Activated T-cell treated with anti-CD3 and anti-CD28 coated beads, Interleukin-2, amount 50 U/mL, for 24 hours (primary cell): ENCODE data around the gene RYR2.
"Not testable (repeated sequence)": the region's sequence is repeated elsewhere in the genome, so short reads cannot be mapped to it uniquely, and the experiment has no call there.

Experiments
- DNase-seq: peaks from one replicate; pipeline ENCODE4 v3.0.0-alpha.2; 2020
- H3K27ac Mint-ChIP-seq: 2 replicates; pipeline ENCODE4 v1.8.0; 2020; ENCODE audit warnings: mild to moderate bottlenecking, mixed read lengths
- H3K27me3 Mint-ChIP-seq: 2 replicates; pipeline ENCODE4 v1.8.0; 2020; ENCODE audit warnings: mixed read lengths
- H3K36me3 Mint-ChIP-seq: 2 replicates; pipeline ENCODE4 v1.8.0; 2020; ENCODE audit warnings: low read depth, mixed read lengths
- H3K4me1 Mint-ChIP-seq: 2 replicates; pipeline ENCODE4 v1.8.0; 2020; ENCODE audit warnings: low read depth, mixed read lengths
- H3K4me3 Mint-ChIP-seq: 2 replicates; pipeline ENCODE4 v1.8.0; 2020; ENCODE audit warnings: mild to moderate bottlenecking, moderate library complexity, mixed read lengths
- H3K9me3 Mint-ChIP-seq: 2 replicates; pipeline ENCODE4 v1.8.0; 2020; ENCODE audit warnings: mixed read lengths

Gene RYR2

DNA sequence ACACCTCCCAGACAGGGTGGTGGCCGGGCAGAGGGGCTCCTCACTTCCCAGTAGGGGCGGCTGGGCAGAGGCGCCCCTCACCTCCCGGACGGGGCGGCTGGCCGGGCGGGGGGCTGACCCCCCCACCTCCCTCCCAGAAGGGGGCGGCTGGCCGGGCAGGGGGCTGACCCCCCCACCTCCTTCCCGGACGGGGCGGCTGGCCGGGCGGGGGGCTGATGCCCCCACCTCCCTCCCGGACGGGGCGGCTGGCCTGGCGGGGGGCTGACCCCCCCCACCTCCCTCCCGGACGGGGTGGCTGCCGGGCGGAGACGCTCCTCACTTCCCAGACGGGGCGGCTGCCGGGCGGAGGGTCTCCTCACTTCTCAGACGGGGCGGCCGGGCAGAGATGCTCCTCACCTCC lies 85.3 kb downstream of the RYR2 start:
- not testable (repeated sequence) for H3K27me3 Mint-ChIP-seq, H3K9me3 Mint-ChIP-seq, H3K36me3 Mint-ChIP-seq, H3K4me1 Mint-ChIP-seq, DNase-seq, H3K4me3 Mint-ChIP-seq, H3K27ac Mint-ChIP-seq

DNA sequence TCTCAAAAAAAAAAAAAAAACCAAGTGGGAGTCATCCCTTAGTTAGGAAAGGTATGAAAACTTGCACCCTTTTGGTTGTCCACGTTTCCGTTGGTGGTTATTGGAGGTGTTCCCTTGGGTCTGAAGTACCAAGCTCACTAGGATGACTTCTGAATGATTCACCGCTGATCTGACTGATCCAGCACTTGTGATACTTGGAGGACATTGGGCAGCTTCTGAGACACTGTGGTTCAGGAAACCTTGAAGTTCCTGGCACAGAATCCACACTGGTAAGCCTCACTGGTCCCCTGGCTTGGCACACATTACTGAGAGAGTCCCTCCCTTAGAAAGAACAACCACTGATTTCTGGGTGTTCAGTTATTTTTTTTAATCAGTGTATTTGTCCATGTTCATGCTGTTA lies 91.9 kb downstream of the RYR2 start:
- H3K4me3 Mint-ChIP-seq, result no peak overlapping the region

DNA sequence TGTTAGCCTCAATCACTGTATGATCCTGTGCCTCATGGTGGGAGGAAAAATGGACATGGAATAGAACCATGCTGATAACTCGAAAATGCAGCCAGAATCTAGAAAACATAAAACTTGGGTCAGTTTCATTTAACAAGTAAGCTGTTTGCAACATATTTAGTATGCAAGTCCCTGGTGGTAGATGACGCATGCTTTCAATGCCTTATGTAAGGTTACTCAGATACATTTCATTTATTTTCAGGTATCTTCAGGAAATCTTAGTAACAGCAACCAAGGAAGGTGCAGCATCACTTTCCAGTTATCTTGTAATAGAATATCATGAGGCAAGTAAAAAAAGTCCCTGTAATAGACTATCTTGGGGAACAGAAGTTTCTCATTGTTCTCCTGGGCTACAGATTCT lies 92.9 kb downstream of the RYR2 start:
- peaks cover 20% of the 10 kb centered on the region for H3K9me3 Mint-ChIP-seq
- DNase-seq, result no peak
- peaks cover 2% of the 10 kb centered on the region for H3K27me3 Mint-ChIP-seq
- no peak overlapping the region for H3K27ac Mint-ChIP-seq
- H3K4me3 Mint-ChIP-seq, result no peak overlapping the region
- no peaks in the 10 kb centered on the region for H3K36me3 Mint-ChIP-seq
- no peaks in the 10 kb centered on the region for H3K4me1 Mint-ChIP-seq

More for the DNA sequence above, 91.9 kb downstream of the RYR2 start:
- Mint-ChIP-seq H3K4me1 (no peaks in the 10 kb centered on the region), H3K27ac (no peak overlapping the region), H3K9me3 (peaks cover 23% of the 10 kb centered on the region), H3K36me3 (no peaks in the 10 kb centered on the region), H3K27me3 (peaks cover 2% of the 10 kb centered on the region)
- DNase-seq, result no peak

DNA sequence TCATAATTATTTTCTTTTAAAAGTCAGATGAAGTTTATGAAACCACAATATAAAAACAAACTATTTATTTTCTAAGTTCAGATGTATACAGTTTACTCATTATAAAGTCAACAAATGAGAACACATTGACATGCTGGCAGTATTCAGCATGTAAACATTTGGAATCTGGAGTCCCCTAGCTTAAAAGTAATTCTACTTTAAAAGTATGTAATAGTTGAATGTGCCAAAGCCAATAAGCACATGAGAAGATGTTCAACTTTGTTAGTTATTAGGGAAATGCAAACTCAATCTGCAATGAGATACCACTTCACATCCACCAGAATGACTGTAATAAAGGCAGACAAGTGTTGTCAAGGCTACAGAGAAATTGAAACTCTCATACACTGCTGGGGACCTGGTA lies 96.6 kb downstream of the RYR2 start:
- no peak overlapping the region for H3K27ac Mint-ChIP-seq
- H3K9me3 Mint-ChIP-seq, result peaks cover 11% of the 10 kb centered on the region
- H3K4me3 Mint-ChIP-seq, result no peak overlapping the region
- H3K27me3 Mint-ChIP-seq, result peaks cover 4% of the 10 kb centered on the region
- DNase-seq, result no peak
- H3K4me1 Mint-ChIP-seq, result no peaks in the 10 kb centered on the region
- H3K36me3 Mint-ChIP-seq, result no peaks in the 10 kb centered on the region

DNA sequence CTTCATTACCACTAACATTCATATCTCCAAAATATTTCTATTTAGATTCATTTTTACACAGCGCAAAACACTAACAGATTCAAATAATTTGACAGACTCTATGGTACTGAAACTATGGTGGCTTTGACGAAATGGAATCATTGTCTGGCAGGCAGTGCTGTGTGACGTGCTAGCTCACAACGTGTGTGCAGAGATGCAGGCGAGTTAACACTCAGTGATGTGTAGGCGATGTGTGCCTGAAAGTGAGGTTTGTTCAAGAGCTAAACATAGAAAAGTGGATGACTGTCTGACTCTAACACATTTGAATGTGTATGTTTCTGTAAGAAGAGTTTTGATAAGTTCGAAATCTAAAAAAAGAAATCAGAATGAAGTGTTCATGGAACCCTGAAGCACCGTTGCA lies 97.7 kb downstream of the RYR2 start:
- peaks cover 5% of the 10 kb centered on the region for H3K27me3 Mint-ChIP-seq
- peaks cover 3% of the 10 kb centered on the region for H3K9me3 Mint-ChIP-seq
- no peak overlapping the region for H3K27ac Mint-ChIP-seq
- no peaks in the 10 kb centered on the region for H3K36me3 Mint-ChIP-seq
- no peak for DNase-seq
- no peaks in the 10 kb centered on the region for H3K4me1 Mint-ChIP-seq
- no peak overlapping the region for H3K4me3 Mint-ChIP-seq

DNA sequence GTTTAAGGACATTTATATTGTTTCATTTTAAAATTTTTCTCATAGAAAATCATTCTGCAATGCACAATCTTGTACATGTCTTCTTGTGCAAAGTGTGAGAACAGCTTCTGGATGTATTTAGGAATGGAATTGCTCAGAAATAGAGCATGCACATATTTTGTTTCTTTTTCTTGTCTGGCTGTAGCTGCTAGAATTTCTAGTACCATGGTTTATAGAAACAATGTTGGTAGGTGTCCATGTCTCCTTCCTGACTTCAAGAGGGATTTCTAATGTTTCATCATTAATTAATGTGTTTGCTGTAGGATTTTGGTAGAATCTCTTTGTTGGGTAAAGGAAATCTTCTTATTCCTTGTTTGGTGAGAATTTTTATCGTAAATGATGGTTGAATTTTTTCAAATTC lies 99.0 kb downstream of the RYR2 start:
- Mint-ChIP-seq H3K27me3 (peaks cover 5% of the 10 kb centered on the region), H3K4me3 (no peak overlapping the region), H3K4me1 (no peaks in the 10 kb centered on the region), H3K36me3 (no peaks in the 10 kb centered on the region), H3K9me3 (no peaks in the 10 kb centered on the region), H3K27ac (no peak overlapping the region)
- DNase-seq, result no peak

DNA sequence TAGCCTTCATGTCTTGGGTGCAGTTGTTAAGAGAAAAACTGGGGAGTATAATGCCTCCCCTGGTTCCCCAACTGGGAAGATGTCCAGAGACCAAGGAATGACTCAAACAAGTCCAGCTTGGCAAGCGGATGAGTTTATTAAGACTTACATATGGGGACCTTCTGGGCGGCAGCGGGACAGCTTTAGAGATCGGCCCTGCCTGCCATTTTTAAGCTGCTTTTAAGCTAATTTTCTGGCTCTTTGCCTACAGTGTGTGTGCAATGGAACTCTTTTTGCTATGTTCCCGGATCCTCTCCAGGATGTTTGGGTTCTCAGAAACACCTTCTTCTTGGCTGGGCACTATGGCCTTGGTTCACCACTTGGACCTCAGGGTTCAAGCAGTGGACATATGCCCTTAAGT lies 99.5 kb downstream of the RYR2 start:
- H3K36me3 Mint-ChIP-seq, result no peaks in the 10 kb centered on the region
- no peaks in the 10 kb centered on the region for H3K9me3 Mint-ChIP-seq

DNA sequence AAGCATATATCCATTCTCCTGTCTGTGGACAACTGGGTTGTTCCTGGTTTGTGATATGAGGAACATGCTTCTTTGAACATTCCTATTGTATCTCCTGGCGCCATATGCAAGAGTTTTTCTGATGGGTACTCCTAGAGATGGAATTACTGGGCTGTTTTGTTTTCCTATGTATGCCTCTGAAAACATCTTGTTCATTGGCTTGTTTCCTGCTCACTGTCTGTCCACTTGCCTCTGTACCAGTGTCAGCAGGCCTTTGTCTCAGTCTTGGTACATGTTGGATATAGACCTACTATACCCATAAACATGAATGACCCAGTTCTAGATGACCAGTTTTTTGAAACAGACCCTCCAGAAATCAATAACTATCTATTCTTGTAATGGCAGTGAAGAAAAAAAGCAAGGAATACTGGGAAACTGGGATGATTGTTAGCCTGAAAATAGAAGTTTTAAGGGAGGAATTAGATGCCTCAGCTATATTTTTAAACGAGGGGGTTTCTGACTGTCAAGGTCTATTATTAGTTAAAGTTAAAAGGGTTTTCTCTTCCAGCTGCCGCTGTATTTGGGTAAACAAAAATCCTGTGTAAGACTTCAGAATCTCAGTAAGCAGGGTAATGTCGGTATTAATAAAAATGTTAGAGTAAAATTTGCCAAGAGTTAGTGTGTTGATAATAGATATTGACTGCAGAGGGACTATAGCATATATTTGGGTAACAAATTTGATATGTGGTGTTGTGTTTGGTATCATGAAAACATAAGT lies 103.6 kb downstream of the RYR2 start:
- Mint-ChIP-seq H3K27me3 (peaks cover 8% of the 10 kb centered on the region), H3K36me3 (no peaks in the 10 kb centered on the region), H3K9me3 (no peaks in the 10 kb centered on the region), H3K27ac (no peak overlapping the region), H3K4me1 (no peaks in the 10 kb centered on the region), H3K4me3 (no peak overlapping the region)
- DNase-seq, result no peak

More for the DNA sequence above, 99.5 kb downstream of the RYR2 start:
- H3K27me3 Mint-ChIP-seq, result peaks cover 5% of the 10 kb centered on the region
- no peak overlapping the region for H3K27ac Mint-ChIP-seq
- no peaks in the 10 kb centered on the region for H3K4me1 Mint-ChIP-seq
- DNase-seq, result no peak
- no peak overlapping the region for H3K4me3 Mint-ChIP-seq

DNA sequence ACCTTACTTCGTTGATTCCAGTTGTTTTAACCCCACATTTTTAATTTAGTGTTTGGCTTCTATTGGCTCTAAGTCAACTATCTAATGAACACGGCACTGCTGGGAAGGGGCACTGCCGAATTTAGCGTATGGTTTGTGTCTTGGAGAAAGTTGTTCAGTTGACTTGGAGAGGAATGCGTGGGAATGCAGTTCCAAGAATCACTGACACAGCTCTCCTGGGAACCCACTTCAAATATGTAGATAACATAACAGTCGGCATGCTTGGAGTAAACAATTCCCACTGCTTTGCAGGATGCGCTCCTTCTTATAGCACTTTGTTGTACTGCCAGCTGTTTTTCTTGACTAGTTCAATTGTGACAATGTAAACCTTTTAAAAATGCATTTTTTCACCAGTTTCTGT lies 104.3 kb downstream of the RYR2 start:
- H3K36me3 Mint-ChIP-seq, result no peaks in the 10 kb centered on the region
- no peak overlapping the region for H3K4me3 Mint-ChIP-seq
- peaks cover 8% of the 10 kb centered on the region for H3K27me3 Mint-ChIP-seq
- DNase-seq, result no peak
- H3K4me1 Mint-ChIP-seq, result no peaks in the 10 kb centered on the region
- no peak overlapping the region for H3K27ac Mint-ChIP-seq
- H3K9me3 Mint-ChIP-seq, result no peaks in the 10 kb centered on the region

DNA sequence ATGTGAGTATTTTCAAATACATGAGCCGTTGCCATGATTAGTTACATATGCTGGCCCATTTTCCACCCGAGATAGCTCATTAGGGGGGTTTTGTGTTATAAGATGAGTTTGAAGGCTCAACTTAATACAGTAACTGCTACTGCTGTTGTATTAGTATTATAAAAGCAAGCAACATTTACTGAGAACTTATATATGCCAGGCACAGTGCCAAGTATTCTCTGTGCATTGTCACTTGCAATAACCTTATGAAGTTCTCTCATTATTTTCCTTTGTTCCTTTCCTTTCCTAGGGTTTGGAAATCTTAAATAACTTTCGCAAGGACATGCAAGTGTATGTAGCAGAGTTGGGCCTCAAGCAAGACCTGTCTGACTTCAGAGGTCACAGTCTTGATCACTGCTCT lies 107.9 kb downstream of the RYR2 start:
- H3K27me3 Mint-ChIP-seq, result peaks cover 4% of the 10 kb centered on the region
- H3K9me3 Mint-ChIP-seq, result no peaks in the 10 kb centered on the region
- DNase-seq, result no peak
- no peak overlapping the region for H3K4me3 Mint-ChIP-seq
- no peaks in the 10 kb centered on the region for H3K4me1 Mint-ChIP-seq
- H3K27ac Mint-ChIP-seq, result no peak overlapping the region
- H3K36me3 Mint-ChIP-seq, result no peaks in the 10 kb centered on the region

DNA sequence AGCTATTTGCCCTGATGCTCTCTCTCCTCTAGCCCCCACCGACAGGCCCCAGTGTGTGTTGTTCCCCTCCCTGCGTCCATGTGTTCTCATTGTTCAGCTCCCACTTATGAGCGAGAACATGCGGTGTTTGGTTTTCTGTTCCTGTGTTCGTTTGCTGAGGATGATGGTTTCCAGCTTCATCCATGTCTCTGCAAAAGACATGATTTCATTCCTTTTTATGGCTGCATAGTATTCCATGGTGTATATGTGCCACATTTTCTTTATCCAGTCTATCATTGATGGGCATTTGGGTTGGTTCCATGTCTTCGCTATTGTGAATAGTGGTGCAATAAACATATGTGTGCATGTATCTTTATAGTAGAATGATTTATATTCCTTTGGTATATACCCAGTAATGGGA lies 110.0 kb downstream of the RYR2 start:
- not testable (repeated sequence) for H3K36me3 Mint-ChIP-seq, H3K27me3 Mint-ChIP-seq, H3K4me1 Mint-ChIP-seq, H3K9me3 Mint-ChIP-seq, H3K27ac Mint-ChIP-seq, H3K4me3 Mint-ChIP-seq, DNase-seq

DNA sequence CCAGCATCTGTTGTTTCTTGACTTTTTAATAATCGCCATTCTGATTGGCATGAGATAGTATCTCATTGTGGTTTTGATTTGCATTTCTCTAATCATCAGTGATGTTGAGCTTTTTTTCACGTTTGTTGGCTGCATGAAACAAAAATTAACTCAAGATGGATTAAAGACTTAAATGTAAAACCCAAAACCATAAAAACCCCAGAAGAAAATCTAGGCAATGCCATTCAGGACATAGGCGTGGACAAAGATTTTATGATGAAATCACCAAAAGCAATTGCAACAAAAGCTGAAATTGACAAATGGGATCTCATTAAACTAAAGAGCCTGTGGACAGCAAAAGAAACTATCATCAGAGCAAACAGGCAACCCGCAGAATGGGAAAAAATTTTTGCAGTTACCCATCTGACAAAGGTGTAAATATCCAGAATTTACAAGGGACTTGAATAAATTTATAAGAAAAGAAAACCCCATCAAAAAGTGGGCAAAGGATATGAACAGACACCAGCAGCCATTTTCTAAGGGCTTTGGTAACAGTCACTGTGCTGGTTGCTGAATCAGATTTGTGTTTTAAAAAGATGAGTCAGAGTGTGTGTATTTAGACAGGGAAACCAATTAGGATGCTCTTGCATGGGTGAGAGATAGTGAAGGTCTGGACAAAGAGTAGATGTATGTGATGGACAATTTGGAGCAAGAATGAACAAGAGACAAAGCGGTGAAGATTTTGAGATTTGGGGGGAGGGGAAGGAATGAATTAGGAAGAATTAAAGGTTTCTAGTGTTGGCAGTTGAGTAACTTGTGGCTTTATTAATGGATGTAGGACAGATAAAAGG lies 110.7 kb downstream of the RYR2 start:
- no peak for DNase-seq
- H3K4me1 Mint-ChIP-seq, result no peaks in the 10 kb centered on the region
- H3K27ac Mint-ChIP-seq, result no peak overlapping the region
- H3K4me3 Mint-ChIP-seq, result no peak overlapping the region
- H3K9me3 Mint-ChIP-seq, result no peaks in the 10 kb centered on the region
- peaks cover 3% of the 10 kb centered on the region for H3K27me3 Mint-ChIP-seq
- no peaks in the 10 kb centered on the region for H3K36me3 Mint-ChIP-seq

DNA sequence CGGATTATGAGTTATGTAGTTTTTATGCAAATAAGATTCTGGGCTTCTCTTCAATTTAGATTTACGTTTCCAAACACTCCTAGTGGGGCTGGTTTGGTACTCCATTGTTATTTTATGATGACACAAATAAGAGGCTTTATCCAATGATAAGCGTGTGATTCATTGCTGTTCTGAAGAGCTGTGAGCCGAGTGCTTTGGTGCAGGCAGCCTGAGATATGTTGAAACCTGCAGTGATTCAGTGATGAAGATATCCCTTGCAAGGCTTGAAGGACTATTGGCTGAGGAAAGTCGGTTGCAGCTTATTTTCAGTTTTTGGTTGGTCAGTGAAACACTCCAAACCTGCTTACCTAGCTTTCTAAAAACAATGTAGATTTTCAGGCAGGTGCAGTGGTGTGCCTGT lies 112.2 kb downstream of the RYR2 start:
- Mint-ChIP-seq H3K4me1 (no peaks in the 10 kb centered on the region), H3K27me3 (peaks cover 3% of the 10 kb centered on the region), H3K27ac (no peak overlapping the region), H3K9me3 (no peaks in the 10 kb centered on the region), H3K4me3 (no peak overlapping the region), H3K36me3 (no peaks in the 10 kb centered on the region)
- DNase-seq, result no peak

DNA sequence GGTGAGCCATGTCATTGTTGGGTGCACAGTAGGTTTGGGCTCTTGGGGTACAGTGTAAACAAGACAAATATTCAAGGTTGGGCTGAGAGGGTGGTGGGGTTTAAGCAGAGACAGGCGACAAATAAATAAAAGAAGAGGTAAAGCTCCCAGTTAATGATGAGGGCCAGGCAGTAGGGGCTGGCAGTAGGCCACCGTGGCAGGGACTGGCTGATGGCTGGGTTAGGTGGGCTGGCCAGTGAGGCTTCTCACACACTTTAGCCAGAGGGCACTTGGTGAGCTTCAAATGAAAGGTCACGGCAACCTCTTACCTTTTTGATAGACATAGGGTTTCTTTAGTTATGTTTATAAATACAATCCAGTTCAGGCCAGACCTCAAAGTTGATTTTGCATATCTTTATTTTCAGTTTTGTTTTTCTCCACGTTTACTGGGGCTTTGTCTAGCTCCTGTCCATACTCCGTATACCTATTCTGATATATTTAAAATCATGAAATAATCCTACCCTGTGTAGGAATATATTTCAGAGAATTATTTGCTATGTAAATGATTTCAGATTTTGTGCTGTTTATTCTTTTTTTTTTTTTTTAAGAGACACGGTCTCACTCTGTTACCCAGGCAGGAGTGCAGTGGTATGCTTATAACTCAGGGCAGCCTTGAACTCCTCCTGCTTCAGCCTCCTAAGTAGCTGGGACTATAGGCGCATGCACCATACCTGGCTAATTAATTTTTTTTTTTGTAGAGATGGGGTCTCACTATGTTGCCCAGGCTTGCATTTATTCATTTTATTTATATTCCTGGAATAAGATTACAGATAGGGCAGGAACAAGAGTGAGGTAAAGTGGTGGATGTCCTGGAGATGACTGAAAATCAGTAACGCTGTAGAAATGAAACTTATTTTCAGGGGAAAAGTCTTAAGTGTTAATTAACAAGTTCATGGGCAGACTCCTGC lies 122.7 kb downstream of the RYR2 start:
- DNase-seq, result no peak
- Mint-ChIP-seq H3K36me3 (no peaks in the 10 kb centered on the region), H3K27ac (no peak overlapping the region), H3K27me3 (peaks cover 3% of the 10 kb centered on the region), H3K9me3 (no peaks in the 10 kb centered on the region), H3K4me3 (no peak overlapping the region), H3K4me1 (no peaks in the 10 kb centered on the region)
